OCI-LY3 (cell line): ENCODE data around the gene DMRT1.

Source experiments
- H2AFZ ChIP-seq: fragments of 200-600, 300-600 bp; shearing (Covaris generic); 2 replicates; pipeline ENCODE4 v1.6.0; 2014; ENCODE audit warnings: antibody characterized with exemption, low read depth, low read length
- H3K27ac ChIP-seq: fragments of 200-600, 300-600 bp; sonication (generic); 2 replicates; pipeline ENCODE4 v1.5.1; 2014; ENCODE audit warnings: mild to moderate bottlenecking, low read length, moderate library complexity, mixed read lengths
- H3K27me3 ChIP-seq: fragments of 200-600, 300-600 bp; sonication (generic); 2 replicates; pipeline ENCODE4 v1.6.1; 2014; ENCODE audit warnings: low read depth, low read length, mixed read lengths
- H3K36me3 ChIP-seq: fragments of 200-600, 300-600 bp; sonication (generic); replicated peaks from 2 replicates; pipeline ENCODE3; 2014; ENCODE audit warnings: low read depth, low read length, mixed read lengths
- H3K4me1 ChIP-seq: fragments of 300-600, 200-600 bp; sonication (generic); 2 replicates; pipeline ENCODE4 v1.6.1; 2014; ENCODE audit warnings: low read length, mixed read lengths
- H3K4me2 ChIP-seq: fragments of 200-600, 300-600 bp; sonication (generic); 2 replicates; pipeline ENCODE4 v1.6.1; 2014; ENCODE audit warnings: low read length, mixed read lengths
- H3K4me3 ChIP-seq: fragments of 300-600, 200-600 bp; sonication (generic); 2 replicates; pipeline ENCODE4 v1.5.1; 2014; ENCODE audit warnings: antibody characterized with exemption, mild to moderate bottlenecking, low read length, moderate library complexity
- H3K79me2 ChIP-seq: fragments of 300-600, 200-600 bp; shearing (Covaris generic); 2 replicates; pipeline ENCODE4 v1.6.1; 2014; ENCODE audit warnings: mild to moderate bottlenecking, low read length, mixed read lengths
- H3K9ac ChIP-seq: fragments of 300-600, 200-600 bp; shearing (Covaris generic); 2 replicates; pipeline ENCODE4 v1.6.0; 2014; ENCODE audit warnings: mild to moderate bottlenecking, low read length, moderate library complexity
- H3K9me3 ChIP-seq: fragments of 200-600, 300-600 bp; shearing (Covaris generic); 2 replicates; pipeline ENCODE4 v1.6.1; 2014; ENCODE audit warnings: low read length, mixed read lengths; ENCODE audit not compliant: insufficient read depth
- H4K20me1 ChIP-seq: fragments of 200-600, 300-600 bp; sonication (generic); 2 replicates; pipeline ENCODE4 v1.6.1; 2016; ENCODE audit warnings: low read length, mixed read lengths; ENCODE audit not compliant: insufficient read depth
- EZH2phosphoT487 ChIP-seq: fragments of 200-600 bp; shearing (Covaris generic); IDR thresholded peaks from 2 replicates; pipeline ENCODE4 v1.6.1; 2018; ENCODE audit warnings: antibody characterized with exemption, mixed run types, low read depth
- TF ChIP-seq, protein P1 (sequence below): fragments of 200-600, 300-600 bp; sonication (generic); IDR thresholded peaks from 2 replicates; pipeline ENCODE4 v1.5.1; 2014; ENCODE audit warnings: antibody characterized with exemption, low read length, low read depth

DMRT1 gene

DNA sequence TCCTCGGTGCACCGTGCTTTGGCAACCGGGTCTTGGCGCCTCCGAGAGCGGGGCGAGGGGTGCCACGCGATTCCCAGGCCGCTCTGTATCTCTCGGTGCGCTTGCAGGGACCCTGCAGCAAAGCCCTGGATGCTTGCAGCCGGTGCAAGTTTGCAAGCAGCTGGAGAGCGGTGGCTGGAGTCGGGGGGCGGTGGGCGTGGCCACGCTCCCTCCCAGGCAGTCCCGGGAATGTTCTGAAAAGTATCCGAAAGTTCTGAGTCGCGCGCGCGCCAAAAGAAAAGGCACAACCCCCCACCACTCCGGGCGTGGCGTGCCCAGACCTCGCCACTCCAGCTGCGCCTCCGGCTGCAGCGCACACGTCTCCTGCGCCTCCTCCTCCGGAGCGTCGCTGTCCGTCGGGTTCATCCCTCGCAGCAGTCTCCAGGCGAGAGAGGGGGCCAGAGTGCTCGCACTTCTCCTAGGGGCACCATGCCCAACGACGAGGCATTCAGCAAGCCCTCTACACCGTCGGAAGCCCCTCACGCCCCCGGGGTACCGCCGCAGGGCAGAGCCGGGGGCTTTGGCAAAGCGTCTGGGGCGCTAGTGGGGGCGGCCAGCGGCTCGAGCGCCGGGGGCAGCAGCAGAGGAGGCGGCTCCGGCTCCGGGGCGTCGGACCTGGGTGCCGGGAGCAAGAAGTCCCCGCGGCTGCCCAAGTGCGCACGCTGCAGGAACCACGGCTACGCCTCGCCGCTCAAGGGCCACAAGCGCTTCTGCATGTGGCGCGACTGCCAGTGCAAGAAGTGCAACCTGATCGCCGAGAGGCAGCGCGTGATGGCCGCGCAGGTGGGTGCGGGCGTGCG, at the start of gene DMRT1:
DMRT1 (plus strand) TSS at position 327 of the 839 bp plus-strand sequence; CDS start at position 469, 142 bp downstream.
- Histone ChIP-seq H2AFZ (no peak within 1 kb of the TSS), H4K20me1 (no peaks in the 10 kb centered on the region), H3K9me3 (no peaks in the 10 kb centered on the region), H3K4me2 (no peak within 1 kb of the TSS), H3K27me3 (no peaks in the 10 kb centered on the region), H3K36me3 (no peaks in the 10 kb centered on the region), H3K4me3 (no peak within 1 kb of the TSS), H3K9ac (no peak within 1 kb of the TSS), H3K27ac (no peak within 1 kb of the TSS), H3K4me1 (peaks cover under 1% of the 10 kb centered on the region; the same call in 1 of the 2 replicates), H3K79me2 (no peaks in the 10 kb centered on the region)
- no peak for TF ChIP-seq EZH2phosphoT487
- TF ChIP-seq, protein P1, sequence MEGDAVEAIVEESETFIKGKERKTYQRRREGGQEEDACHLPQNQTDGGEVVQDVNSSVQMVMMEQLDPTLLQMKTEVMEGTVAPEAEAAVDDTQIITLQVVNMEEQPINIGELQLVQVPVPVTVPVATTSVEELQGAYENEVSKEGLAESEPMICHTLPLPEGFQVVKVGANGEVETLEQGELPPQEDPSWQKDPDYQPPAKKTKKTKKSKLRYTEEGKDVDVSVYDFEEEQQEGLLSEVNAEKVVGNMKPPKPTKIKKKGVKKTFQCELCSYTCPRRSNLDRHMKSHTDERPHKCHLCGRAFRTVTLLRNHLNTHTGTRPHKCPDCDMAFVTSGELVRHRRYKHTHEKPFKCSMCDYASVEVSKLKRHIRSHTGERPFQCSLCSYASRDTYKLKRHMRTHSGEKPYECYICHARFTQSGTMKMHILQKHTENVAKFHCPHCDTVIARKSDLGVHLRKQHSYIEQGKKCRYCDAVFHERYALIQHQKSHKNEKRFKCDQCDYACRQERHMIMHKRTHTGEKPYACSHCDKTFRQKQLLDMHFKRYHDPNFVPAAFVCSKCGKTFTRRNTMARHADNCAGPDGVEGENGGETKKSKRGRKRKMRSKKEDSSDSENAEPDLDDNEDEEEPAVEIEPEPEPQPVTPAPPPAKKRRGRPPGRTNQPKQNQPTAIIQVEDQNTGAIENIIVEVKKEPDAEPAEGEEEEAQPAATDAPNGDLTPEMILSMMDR: no peak

DNA sequence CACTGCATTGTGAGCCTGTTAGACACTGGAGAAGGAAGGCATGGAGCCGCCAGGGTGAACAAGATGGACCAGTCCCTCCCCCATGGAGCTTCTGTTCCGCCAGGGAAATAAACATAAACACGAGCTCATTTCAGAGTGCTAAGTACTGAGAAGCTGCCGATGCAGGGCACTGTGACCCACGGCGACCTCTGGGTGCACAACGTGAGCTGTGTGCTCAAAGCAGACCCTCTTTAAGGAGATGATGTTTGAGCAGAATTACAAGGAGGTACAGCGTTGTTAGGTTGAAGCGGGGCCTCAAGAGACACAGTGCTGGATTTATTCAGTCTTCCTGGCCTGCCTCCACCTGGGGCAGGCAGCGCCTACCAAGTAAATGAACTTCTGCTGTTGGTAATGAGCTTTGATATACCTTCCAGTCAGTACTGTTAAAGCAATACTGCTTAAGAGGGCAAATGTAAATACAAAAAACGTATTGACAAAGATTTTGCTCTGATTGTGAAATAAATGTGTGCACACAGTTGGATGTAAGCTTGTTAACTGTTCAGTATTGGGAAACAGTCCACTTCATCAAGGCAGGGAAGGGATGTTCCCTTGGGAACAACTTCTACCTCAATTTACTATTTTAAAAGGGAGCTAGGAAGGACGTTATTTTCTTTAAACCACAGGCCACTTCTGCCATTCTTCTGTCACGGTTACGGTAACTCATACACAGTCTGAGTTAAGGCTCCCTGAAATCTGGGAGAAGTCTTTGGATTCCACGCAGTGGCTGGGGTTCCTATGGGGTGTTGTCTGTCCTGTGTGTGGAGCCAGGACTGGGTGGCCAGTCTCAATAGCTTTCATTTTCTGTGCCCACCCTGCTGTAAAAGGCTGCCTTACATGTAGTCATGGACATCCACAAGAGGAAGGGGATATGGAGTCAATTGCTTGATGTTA, 48.9 kb upstream of the DMRT1 start:
- Histone ChIP-seq H3K36me3 (no peaks in the 10 kb centered on the region), H3K4me2 (no peak overlapping the region), H3K4me3 (no peak overlapping the region), H3K4me1 (no peaks in the 10 kb centered on the region), H3K79me2 (no peaks in the 10 kb centered on the region), H3K9me3 (no peaks in the 10 kb centered on the region), H2AFZ (no peak overlapping the region), H3K27ac (no peak overlapping the region), H3K27me3 (peaks cover 6% of the 10 kb centered on the region; the same call in 1 of the 2 replicates), H4K20me1 (no peaks in the 10 kb centered on the region), H3K9ac (no peak overlapping the region)
- TF ChIP-seq, protein P1: no peak
- TF ChIP-seq EZH2phosphoT487: no peak

DNA sequence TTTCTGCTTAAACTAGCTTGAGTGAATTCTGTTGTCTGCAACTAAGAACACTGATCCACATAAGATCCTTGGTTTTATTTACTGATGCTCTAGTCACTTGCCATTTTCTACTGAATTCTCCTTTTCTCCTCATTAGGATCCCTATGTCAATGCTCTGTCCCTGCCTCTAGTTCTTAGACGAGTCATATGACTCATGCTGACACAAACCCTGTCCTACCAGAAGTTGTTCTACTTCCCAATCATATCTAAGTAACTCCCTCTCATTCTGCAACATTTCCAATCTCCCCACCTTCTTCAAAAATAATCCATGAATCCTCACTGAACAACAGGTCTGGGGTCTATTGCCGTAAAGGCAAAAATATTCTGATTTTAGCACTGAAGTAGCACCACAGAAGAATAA, 47.1 kb upstream of the DMRT1 start:
- no peak overlapping the region for H3K27ac ChIP-seq
- H3K4me3 ChIP-seq: no peak overlapping the region
- peaks cover 6% of the 10 kb centered on the region; the same call in 1 of the 2 replicates for H3K27me3 ChIP-seq
- H3K4me2 ChIP-seq: no peak overlapping the region
- H3K36me3 ChIP-seq: no peaks in the 10 kb centered on the region
- H4K20me1 ChIP-seq: no peaks in the 10 kb centered on the region
- H3K9ac ChIP-seq: no peak overlapping the region
- no peaks in the 10 kb centered on the region for H3K9me3 ChIP-seq
- TF ChIP-seq, protein P1: no peak
- no peak for TF ChIP-seq EZH2phosphoT487
- H2AFZ ChIP-seq: no peak overlapping the region
- no peaks in the 10 kb centered on the region for H3K4me1 ChIP-seq
- no peaks in the 10 kb centered on the region for H3K79me2 ChIP-seq

DNA sequence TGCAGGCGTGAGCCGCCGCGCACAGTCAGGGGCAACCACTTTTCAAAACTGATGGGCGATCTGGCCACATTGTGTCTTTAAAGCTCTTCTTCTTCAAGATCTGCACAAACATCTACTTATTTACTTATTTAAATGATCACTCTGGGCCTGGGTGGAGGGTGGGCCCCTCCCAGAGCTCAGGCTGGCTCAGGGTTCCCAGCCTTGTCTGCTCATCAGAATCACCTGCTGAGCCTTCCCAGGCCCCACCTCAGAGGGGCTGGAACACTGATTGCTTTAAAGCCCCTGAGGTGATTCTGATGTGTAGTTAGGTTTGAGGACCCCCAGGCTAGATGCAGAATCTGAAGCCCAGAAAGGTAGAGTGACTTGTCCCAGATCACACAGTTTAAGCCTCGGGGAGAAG, 45.6 kb upstream of the DMRT1 start:
- no peak for TF ChIP-seq EZH2phosphoT487
- TF ChIP-seq, protein P1: no peak
- Histone ChIP-seq H3K4me1 (no peaks in the 10 kb centered on the region), H2AFZ (no peak overlapping the region)

More for the DNA sequence above, 45.6 kb upstream of the DMRT1 start:
- Histone ChIP-seq H3K9ac (no peak overlapping the region), H3K4me3 (no peak overlapping the region), H3K27me3 (peaks cover 6% of the 10 kb centered on the region; the same call in 1 of the 2 replicates), H3K36me3 (no peaks in the 10 kb centered on the region), H3K79me2 (no peaks in the 10 kb centered on the region), H3K9me3 (no peaks in the 10 kb centered on the region), H3K4me2 (no peak overlapping the region), H3K27ac (no peak overlapping the region), H4K20me1 (no peaks in the 10 kb centered on the region)
